ENCODE results near the gene CD96. TPM values are rescaled to one million over a fixed set of nuclear protein-coding genes. Genes with fewer than 3 reads are reported as not detected.

CD96 gene
- total RNA-seq, 1 experiment from 2014 or later, result 0.59 TPM

GRCh38 chr3:111635403-111635802 is 93.4 kb downstream of the CD96 start:
- Histone ChIP-seq H3K4me3 (ENCODE audit: low read depth, low read length) (no peak overlapping the region), H3K36me3 (ENCODE audit: control insufficient read depth, insufficient read depth, low read length) (no peaks in the 10 kb centered on the region), H3K27me3 (replicated peaks; ENCODE audit: control insufficient read depth, insufficient read depth, low read length) (no peaks in the 10 kb centered on the region), H3K9me3 (no peaks in the 10 kb centered on the region), H3K4me1 (no peaks in the 10 kb centered on the region)
- no peak for DNase-seq
- ChIA-PET CTCF (no interaction called here), POLR2A (no interaction called here)
- no peaks in the 10 kb centered on the region for H3K27me3 Mint-ChIP-seq (ENCODE audit: insufficient read depth, unreplicated experiment)
- H3K4me3 Mint-ChIP-seq (ENCODE audit: unreplicated experiment), result no peak overlapping the region
- H3K9me3 Mint-ChIP-seq (ENCODE audit: unreplicated experiment), result no peaks in the 10 kb centered on the region
- no peaks in the 10 kb centered on the region for H3K4me1 Mint-ChIP-seq (ENCODE audit: low read depth, unreplicated experiment)
- H3K36me3 Mint-ChIP-seq (ENCODE audit: insufficient read depth, unreplicated experiment), result no peaks in the 10 kb centered on the region
- no peak overlapping the region for H3K27ac Mint-ChIP-seq (ENCODE audit: unreplicated experiment)
- intact Hi-C loops (cut with micrococcal nuclease; ENCODE audit: unreplicated experiment), result no loop called here
- no TSS peak for BruUV-seq (replicated peaks)
- TF ChIP-seq, protein P1, sequence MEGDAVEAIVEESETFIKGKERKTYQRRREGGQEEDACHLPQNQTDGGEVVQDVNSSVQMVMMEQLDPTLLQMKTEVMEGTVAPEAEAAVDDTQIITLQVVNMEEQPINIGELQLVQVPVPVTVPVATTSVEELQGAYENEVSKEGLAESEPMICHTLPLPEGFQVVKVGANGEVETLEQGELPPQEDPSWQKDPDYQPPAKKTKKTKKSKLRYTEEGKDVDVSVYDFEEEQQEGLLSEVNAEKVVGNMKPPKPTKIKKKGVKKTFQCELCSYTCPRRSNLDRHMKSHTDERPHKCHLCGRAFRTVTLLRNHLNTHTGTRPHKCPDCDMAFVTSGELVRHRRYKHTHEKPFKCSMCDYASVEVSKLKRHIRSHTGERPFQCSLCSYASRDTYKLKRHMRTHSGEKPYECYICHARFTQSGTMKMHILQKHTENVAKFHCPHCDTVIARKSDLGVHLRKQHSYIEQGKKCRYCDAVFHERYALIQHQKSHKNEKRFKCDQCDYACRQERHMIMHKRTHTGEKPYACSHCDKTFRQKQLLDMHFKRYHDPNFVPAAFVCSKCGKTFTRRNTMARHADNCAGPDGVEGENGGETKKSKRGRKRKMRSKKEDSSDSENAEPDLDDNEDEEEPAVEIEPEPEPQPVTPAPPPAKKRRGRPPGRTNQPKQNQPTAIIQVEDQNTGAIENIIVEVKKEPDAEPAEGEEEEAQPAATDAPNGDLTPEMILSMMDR (IDR thresholded peaks at IDR 0.05; ENCODE audit: insufficient read depth in 1 of 2, low read depth in 1 of 2, low read length in 1 of 2, severe bottlenecking in 1 of 2, unreplicated experiment in 1 of 2), result no peak

DNA sequence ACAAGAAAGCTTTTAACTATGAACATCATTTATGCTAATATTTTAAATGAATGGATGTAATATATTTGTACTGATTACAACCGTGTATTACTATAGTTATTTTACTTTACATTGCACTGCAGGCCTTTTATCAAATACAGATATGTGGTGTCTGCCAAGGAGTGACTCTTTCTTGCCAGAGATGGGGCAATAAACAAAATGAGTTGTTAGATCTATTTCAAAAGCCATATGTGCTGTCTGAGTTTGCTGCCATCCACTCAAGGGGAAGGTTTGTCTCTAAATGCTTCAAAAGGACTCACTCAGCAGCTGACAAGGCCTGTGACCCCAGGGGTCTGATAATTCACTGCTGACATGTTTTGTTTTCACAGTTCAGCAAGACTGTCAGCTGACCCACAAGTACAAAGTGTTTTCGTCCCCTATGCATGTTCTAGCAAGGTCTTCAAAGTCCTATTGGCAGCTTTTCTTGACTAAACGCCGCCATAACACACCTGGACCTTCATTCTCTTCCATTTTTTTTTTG is 94.4 kb downstream of the CD96 start:
- intact Hi-C loops (cut with micrococcal nuclease; ENCODE audit: unreplicated experiment), result no loop called here
- H3K4me3 Mint-ChIP-seq (ENCODE audit: unreplicated experiment), result no peak overlapping the region
- TF ChIP-seq, protein P1 (IDR thresholded peaks at IDR 0.05; ENCODE audit: insufficient read depth in 1 of 2, low read depth in 1 of 2, low read length in 1 of 2, severe bottlenecking in 1 of 2, unreplicated experiment in 1 of 2), result no peak
- Histone ChIP-seq H3K9me3 (no peaks in the 10 kb centered on the region), H3K27me3 (replicated peaks; ENCODE audit: control insufficient read depth, insufficient read depth, low read length) (no peaks in the 10 kb centered on the region), H3K4me1 (no peaks in the 10 kb centered on the region), H3K4me3 (ENCODE audit: low read depth, low read length) (no peak overlapping the region), H3K36me3 (ENCODE audit: control insufficient read depth, insufficient read depth, low read length) (no peaks in the 10 kb centered on the region)
- no peaks in the 10 kb centered on the region for H3K4me1 Mint-ChIP-seq (ENCODE audit: low read depth, unreplicated experiment)
- H3K9me3 Mint-ChIP-seq (ENCODE audit: unreplicated experiment), result no peaks in the 10 kb centered on the region
- H3K27ac Mint-ChIP-seq (ENCODE audit: unreplicated experiment), result no peak overlapping the region
- DNase-seq, result no peak
- H3K36me3 Mint-ChIP-seq (ENCODE audit: insufficient read depth, unreplicated experiment), result no peaks in the 10 kb centered on the region
- ChIA-PET POLR2A (no interaction called here), CTCF (no interaction called here)
- no TSS peak for BruUV-seq (replicated peaks)
- H3K27me3 Mint-ChIP-seq (ENCODE audit: insufficient read depth, unreplicated experiment), result no peaks in the 10 kb centered on the region

DNA sequence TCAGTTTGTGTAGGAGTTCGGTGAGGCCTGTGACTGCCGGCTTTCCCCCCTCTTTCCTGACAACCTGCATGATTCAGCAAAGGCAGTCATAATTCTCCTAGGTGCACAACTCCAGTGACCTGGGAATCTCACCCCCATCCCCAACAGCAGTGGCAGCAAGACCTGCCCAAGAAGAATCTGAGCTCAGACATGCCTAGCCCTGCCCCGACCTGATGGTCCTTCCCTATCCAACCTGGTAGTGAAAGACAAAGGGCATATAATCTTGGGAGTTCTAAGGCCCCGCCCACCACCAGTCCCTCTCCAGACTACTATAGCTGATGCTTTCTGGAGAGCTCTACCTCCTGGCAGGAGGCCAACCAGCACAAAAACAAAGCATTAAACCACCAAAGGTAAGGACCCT is 97.3 kb downstream of the CD96 start:
- Mint-ChIP-seq H3K27me3 (ENCODE audit: insufficient read depth, unreplicated experiment) (no peaks in the 10 kb centered on the region), H3K27ac (ENCODE audit: unreplicated experiment) (no peak overlapping the region), H3K9me3 (ENCODE audit: unreplicated experiment) (peaks cover 24% of the 10 kb centered on the region), H3K4me3 (ENCODE audit: unreplicated experiment) (no peak overlapping the region), H3K36me3 (ENCODE audit: insufficient read depth, unreplicated experiment) (no peaks in the 10 kb centered on the region), H3K4me1 (ENCODE audit: low read depth, unreplicated experiment) (no peaks in the 10 kb centered on the region)
- BruUV-seq (replicated peaks), result no TSS peak
- TF ChIP-seq, protein P1 (IDR thresholded peaks at IDR 0.05; ENCODE audit: insufficient read depth in 1 of 2, low read depth in 1 of 2, low read length in 1 of 2, severe bottlenecking in 1 of 2, unreplicated experiment in 1 of 2), result no peak
- H3K9me3 ChIP-seq, result 0 out of 2 replicates have a peak, but pooled peaks cover 3% of the 10 kb centered on the region
- intact Hi-C loops (cut with micrococcal nuclease; ENCODE audit: unreplicated experiment), result no loop called here
- ChIA-PET CTCF (interaction anchor here (1.1 kb wide), 1 partner anchor 30 kb away, joined by 3 read pairs; no protein-coding TSS in a partner anchor), POLR2A (no interaction called here)
- H3K4me1 ChIP-seq, result no peaks in the 10 kb centered on the region
- H3K36me3 ChIP-seq (ENCODE audit: control insufficient read depth, insufficient read depth, low read length), result no peaks in the 10 kb centered on the region
- H3K4me3 ChIP-seq (ENCODE audit: low read depth, low read length), result no peak overlapping the region
- DNase-seq, result no peak
- no peaks in the 10 kb centered on the region for H3K27me3 ChIP-seq (replicated peaks; ENCODE audit: control insufficient read depth, insufficient read depth, low read length)
